Activated CD8-positive, alpha-beta T cell treated with anti-CD3 and anti-CD28 coated beads for 36 hours (primary cell): Measurements from ENCODE around the gene GRM3. TPM values are rescaled to one million over a fixed set of nuclear protein-coding genes. Genes with fewer than 3 reads are reported as not detected.
"Not testable (repeated sequence)": the region's sequence is repeated elsewhere in the genome, so short reads cannot be mapped to it uniquely, and the experiment has no call there.

Experiments
- ATAC-seq: fragments of 200-7000 bp; cut with Tn5 transposase; one replicate; pipeline ENCODE4 v1.10.0; 2021; ENCODE audit warnings: mild to moderate bottlenecking, moderate library complexity
- CTCF ChIA-PET: fragments of 350-600 bp; sonication (Branson Sonifier 250); formaldehyde crosslinking; loops from one replicate; lab custom pipeline; 2021; ENCODE audit warnings: antibody characterized with exemption; lab: Charles Lee
- POLR2A ChIA-PET: fragments of 350-600 bp; sonication (Branson Sonifier 250); formaldehyde crosslinking; loops from one replicate; lab custom pipeline; 2021; ENCODE audit warnings: antibody characterized with exemption; lab: Charles Lee
- DNase-seq: peaks from one replicate; pipeline ENCODE4 v3.0.0-alpha.2; 2020
- H3K27ac Mint-ChIP-seq: one replicate; pipeline ENCODE4 v1.8.0; 2021; ENCODE audit warnings: mild to moderate bottlenecking, mixed read lengths
- H3K27me3 Mint-ChIP-seq: one replicate; pipeline ENCODE4 v1.8.0; 2021; ENCODE audit warnings: mixed read lengths
- H3K36me3 Mint-ChIP-seq: one replicate; pipeline ENCODE4 v1.8.0; 2021; ENCODE audit warnings: low read depth, mixed read lengths
- H3K4me1 Mint-ChIP-seq: one replicate; pipeline ENCODE4 v1.8.0; 2021; ENCODE audit warnings: low read depth, mixed read lengths
- H3K4me3 Mint-ChIP-seq: one replicate; pipeline ENCODE4 v1.8.0; 2021; ENCODE audit warnings: mild to moderate bottlenecking, moderate library complexity, mixed read lengths
- H3K9me3 Mint-ChIP-seq: one replicate; pipeline ENCODE4 v1.8.0; 2021; ENCODE audit warnings: mixed read lengths
- CTCF ChIP-seq: fragments of 200-600 bp; IDR thresholded peaks from one replicate; pipeline ENCODE4 v1.8.0; 2022; ENCODE audit warnings: antibody characterized with exemption, mild to moderate bottlenecking
- intact Hi-C: fragments of 100-400 bp; cut with micrococcal nuclease; formaldehyde crosslinking; loops from one replicate; pipeline ENCODE4 v1.10.0; 2022
- total RNA-seq, 2 experiments: library from RNA; stranded (reverse); gene quantifications; one replicate each; pipeline ENCODE4 v1.2.3, GENCODE V29; 2021

Gene GRM3
- total RNA-seq: not detected

DNA sequence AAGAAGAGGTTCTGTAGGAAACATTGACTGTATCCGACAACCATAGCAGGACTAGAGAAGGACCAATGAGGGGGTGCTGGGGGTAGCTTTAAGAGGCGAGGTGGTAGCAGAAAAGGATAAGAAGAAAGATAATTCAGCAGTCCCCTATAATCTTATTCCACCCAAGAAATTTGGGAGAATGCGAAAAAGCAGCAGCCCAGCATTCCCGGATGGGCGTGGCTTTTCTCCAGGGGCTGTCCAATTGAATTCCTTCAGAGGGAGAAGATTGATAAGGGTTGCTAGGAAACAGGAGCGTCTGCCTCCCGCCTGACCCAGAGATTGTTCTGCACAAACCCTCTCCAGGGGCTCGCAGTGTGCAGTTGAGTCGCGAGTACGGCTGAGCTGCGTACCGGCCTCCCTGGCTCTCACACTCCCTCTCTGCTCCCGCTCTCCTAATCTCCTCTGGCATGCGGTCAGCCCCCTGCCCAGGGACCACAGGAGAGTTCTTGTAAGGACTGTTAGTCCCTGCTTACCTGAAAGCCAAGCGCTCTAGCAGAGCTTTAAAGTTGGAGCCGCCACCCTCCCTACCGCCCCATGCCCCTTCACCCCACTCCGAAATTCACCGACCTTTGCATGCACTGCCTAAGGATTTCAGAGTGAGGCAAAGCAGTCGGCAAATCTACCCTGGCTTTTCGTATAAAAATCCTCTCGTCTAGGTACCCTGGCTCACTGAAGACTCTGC lies at the start of gene GRM3:
Gene GRM3, plus strand, starts transcription at position 349 of the 721 bp plus-strand sequence. CDS start 121,237 bp downstream, outside the sequence.
- intact Hi-C loops: no loop called here
- ATAC-seq: no peak

GRCh38 chr7:86598311-86598710 lies 45.4 kb upstream of the GRM3 start:
- ATAC-seq (no peak), DNase-seq (no peak)
- Mint-ChIP-seq H3K4me3 (no peak overlapping the region), H3K27me3 (no peaks in the 10 kb centered on the region), H3K4me1 (no peaks in the 10 kb centered on the region), H3K36me3 (no peaks in the 10 kb centered on the region), H3K9me3 (no peaks in the 10 kb centered on the region), H3K27ac (no peak overlapping the region)
- no peak for TF ChIP-seq CTCF
- intact Hi-C loops: no loop called here
- ChIA-PET CTCF (no interaction called here), POLR2A (no interaction called here)

More for the DNA sequence above, at the start of gene GRM3:
- Mint-ChIP-seq H3K9me3 (no peaks in the 10 kb centered on the region), H3K4me1 (no peaks in the 10 kb centered on the region), H3K27me3 (peaks cover 19% of the 10 kb centered on the region), H3K27ac (no peak within 1 kb of the TSS), H3K4me3 (no peak within 1 kb of the TSS), H3K36me3 (no peaks in the 10 kb centered on the region)
- DNase-seq: no peak
- ChIA-PET CTCF (no interaction called here), POLR2A (no interaction called here)
- TF ChIP-seq CTCF: no peak

GRCh38 chr7:86598721-86599120 lies 45.0 kb upstream of the GRM3 start:
- no peaks in the 10 kb centered on the region for H3K27me3 Mint-ChIP-seq
- ATAC-seq: no peak
- CTCF ChIA-PET: no interaction called here

GRCh38 chr7:86600506-86601290 lies 43.0 kb upstream of the GRM3 start:
- no peaks in the 10 kb centered on the region for H3K36me3 Mint-ChIP-seq
- H3K4me3 Mint-ChIP-seq: no peak overlapping the region
- DNase-seq: no peak
- H3K4me1 Mint-ChIP-seq: no peaks in the 10 kb centered on the region
- ATAC-seq: no peak
- H3K27ac Mint-ChIP-seq: no peak overlapping the region
- H3K27me3 Mint-ChIP-seq: no peaks in the 10 kb centered on the region
- intact Hi-C loops: no loop called here
- TF ChIP-seq CTCF: no peak
- ChIA-PET CTCF (no interaction called here), POLR2A (no interaction called here)
- no peaks in the 10 kb centered on the region for H3K9me3 Mint-ChIP-seq

More at GRCh38 chr7:86598721-86599120, 45.0 kb upstream of the GRM3 start:
- DNase-seq: no peak
- Mint-ChIP-seq H3K36me3 (no peaks in the 10 kb centered on the region), H3K27ac (no peak overlapping the region), H3K4me3 (no peak overlapping the region), H3K9me3 (no peaks in the 10 kb centered on the region), H3K4me1 (no peaks in the 10 kb centered on the region)
- TF ChIP-seq CTCF: no peak
- intact Hi-C loops: no loop called here
- POLR2A ChIA-PET: no interaction called here

DNA sequence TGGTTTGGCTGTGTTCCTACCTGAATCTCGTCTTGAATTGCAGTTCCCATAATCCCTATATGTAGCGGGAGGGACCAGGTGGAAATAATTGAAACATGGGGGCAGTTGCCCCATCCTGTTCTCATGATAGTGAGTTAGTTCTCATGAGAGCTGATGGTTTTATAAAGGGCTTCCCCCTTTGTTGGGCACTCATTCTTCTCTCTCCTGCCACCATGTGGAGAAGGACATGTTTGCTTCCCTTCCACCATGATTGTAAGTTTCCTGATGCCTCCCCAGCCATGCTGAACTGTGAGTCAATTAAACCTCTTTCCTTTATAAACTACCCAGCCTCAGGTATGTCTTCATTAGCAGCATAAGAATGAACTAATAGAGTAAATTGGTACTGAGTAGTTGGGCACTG lies 28.0 kb upstream of the GRM3 start:
- peaks cover 14% of the 10 kb centered on the region for H3K9me3 Mint-ChIP-seq
- H3K4me1 Mint-ChIP-seq, H3K27me3 Mint-ChIP-seq, ATAC-seq, H3K36me3 Mint-ChIP-seq, H3K27ac Mint-ChIP-seq, H3K4me3 Mint-ChIP-seq, POLR2A ChIA-PET, intact Hi-C loops, DNase-seq, CTCF ChIA-PET: not testable (repeated sequence)
